MM.1S (cell line): ENCODE measurements around the gene FNDC8.

ENCODE experiments used
- EZH2 ChIP-seq: fragments of 300-600 bp; sonication (generic); optimal IDR thresholded peaks from 2 replicates; pipeline ENCODE3; 2017; ENCODE audit warnings: low read depth, mild to moderate bottlenecking, antibody characterized with exemption, low read length, mixed read lengths
- TF ChIP-seq, protein P1 (sequence below): fragments of 300-600 bp; sonication (generic); IDR thresholded peaks from 2 replicates; pipeline ENCODE4 v1.5.1; 2016; ENCODE audit warnings: antibody characterized with exemption, low read length, mixed read lengths

DNA sequence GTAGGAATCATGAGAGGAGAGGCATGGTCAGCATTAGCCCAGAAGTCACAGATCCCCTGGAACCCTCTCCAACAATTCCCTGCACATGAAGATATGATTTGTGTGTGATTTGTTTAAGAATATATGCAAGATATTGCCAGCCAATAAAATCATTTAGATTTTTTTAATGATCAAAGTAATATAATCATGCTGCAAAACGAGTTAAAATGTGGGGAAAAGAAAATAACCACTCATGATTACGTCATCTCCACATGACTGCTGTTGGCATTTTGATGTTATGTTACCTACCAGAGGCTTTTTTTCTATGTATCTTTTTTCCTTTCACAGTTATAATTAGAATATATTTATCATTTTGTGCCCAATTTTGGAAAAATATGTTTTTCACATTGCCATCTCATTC is 50.4 kb downstream of the FNDC8 start:
- TF ChIP-seq, protein P1, sequence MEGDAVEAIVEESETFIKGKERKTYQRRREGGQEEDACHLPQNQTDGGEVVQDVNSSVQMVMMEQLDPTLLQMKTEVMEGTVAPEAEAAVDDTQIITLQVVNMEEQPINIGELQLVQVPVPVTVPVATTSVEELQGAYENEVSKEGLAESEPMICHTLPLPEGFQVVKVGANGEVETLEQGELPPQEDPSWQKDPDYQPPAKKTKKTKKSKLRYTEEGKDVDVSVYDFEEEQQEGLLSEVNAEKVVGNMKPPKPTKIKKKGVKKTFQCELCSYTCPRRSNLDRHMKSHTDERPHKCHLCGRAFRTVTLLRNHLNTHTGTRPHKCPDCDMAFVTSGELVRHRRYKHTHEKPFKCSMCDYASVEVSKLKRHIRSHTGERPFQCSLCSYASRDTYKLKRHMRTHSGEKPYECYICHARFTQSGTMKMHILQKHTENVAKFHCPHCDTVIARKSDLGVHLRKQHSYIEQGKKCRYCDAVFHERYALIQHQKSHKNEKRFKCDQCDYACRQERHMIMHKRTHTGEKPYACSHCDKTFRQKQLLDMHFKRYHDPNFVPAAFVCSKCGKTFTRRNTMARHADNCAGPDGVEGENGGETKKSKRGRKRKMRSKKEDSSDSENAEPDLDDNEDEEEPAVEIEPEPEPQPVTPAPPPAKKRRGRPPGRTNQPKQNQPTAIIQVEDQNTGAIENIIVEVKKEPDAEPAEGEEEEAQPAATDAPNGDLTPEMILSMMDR: no peak
- TF ChIP-seq EZH2: no peak
